G401.6 (cell line): ENCODE results near the gene SERPINB7.
"Not testable (repeated sequence)": the region's sequence is repeated elsewhere in the genome, so short reads cannot be mapped to it uniquely, and the experiment has no call there.

ENCODE experiments used
- FAIRE-seq: peaks from 2 replicates; lab custom pipeline; 2012; peaks lifted over from hg19 to GRCh38; lab: Jason Lieb, UNC

The SERPINB7 gene, protein sequence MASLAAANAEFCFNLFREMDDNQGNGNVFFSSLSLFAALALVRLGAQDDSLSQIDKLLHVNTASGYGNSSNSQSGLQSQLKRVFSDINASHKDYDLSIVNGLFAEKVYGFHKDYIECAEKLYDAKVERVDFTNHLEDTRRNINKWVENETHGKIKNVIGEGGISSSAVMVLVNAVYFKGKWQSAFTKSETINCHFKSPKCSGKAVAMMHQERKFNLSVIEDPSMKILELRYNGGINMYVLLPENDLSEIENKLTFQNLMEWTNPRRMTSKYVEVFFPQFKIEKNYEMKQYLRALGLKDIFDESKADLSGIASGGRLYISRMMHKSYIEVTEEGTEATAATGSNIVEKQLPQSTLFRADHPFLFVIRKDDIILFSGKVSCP

DNA sequence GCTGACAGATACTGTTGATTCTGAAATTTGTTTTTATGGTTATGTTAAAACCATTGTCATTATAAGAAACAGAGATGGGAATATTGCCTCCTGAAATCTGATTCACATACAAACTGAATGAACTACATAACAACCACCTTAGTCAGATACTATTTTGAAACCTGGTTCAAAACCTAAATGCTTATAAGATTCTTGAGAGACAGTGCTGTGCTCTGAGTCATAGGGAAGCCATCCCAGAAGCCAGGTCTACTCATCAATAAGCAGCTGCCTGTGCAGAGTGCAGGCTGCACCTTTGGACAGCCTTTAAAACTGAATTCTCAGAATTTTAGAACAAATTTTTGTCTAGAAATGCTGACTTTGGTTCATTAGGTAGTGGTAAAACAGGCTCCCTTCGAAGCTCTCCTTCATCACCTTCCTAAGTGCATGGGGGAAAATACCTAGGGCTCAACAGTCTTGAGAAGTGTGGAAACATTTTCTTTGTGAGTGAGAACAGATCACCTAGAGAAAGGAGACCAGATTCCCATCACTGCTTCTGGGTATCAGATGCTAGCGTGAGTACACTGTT is at the start of gene SERPINB7:
TSS of gene SERPINB7 (plus strand) at position 253 of the 565 bp plus-strand sequence. CDS start 6,955 bp downstream, outside the sequence.
- FAIRE-seq: no peak

- no peak for FAIRE-seq
Observed at GRCh38 chr18:63725682-63726480, 49.3 kb upstream of the SERPINB7 start.

DNA sequence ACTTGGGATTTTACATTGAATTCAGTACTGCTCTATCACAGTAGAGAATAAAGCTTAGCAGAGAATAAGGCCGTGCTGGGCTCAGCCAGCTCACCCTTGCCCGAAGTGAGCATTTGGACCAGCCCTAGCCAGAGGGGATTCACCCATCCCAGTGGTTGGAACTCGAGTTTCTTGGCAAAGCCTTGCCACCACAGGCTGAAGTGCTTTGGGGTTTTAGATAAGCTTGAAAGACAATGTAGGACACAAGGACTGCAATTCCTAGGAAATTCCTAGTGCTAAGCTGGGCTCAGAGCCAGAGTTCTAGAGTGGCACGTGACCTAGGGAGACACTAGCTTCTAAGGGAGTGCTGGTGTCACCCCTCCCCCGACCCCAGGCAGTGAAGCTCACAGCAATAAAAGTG is 44.4 kb upstream of the SERPINB7 start:
- no peak for FAIRE-seq

DNA sequence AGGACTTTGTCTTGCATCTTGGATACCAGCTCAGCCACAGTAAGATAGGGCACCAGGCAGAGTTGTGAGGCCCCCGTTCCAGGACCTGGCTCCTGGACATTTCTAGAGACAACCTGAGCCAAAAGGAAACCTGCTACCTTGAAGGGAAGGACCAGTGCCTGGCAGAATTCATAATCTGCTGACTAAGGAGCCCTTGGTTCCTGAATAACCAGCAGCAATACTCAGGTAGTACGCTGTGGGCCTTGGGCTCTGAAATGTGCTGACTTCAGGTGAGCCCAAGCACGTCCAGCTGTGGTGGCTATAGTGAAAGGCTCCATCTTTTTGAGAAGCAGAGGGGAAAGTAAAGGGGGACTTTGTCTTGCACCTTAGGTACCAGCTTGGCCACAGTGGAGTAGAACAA is 44.0 kb upstream of the SERPINB7 start:
- FAIRE-seq: no peak

DNA sequence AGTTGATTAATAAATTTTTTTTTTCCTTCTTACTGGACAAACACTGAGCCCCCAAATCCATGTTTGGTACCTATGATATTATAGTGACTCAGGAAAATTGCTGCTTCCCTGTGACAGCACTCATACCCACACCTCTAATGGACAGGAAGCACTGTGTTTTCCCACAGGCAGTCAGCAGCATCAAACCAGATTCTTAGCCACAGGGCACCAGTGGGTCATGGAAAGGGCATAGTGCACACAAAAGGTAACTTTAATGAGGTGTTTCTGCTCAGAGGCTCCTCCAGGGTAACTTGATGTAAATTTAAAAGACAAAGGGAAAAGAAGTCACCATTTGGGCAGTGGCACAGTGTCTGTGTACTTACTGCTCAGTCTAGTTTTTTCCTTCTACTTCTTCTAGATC is 38.3 kb upstream of the SERPINB7 start:
- FAIRE-seq: no peak

DNA sequence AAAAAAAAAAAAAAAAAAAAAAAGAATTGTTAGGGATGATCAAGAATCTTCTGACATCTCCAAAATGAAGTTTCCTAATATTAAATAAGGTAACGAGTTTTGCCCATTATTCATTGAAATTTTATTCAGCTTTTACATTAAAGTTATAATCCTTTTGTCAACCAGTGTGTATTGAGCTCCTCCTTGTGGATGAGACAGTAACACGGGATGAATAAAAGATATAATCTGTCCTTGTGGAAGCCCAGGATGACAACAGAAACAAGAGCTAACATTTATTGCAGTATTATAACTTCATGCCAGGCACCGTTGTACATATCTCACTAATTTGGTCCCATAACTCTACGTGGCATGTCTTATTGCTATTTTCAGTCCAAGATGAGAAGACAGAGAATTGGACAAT is 33.4 kb upstream of the SERPINB7 start:
- no peak for FAIRE-seq

DNA sequence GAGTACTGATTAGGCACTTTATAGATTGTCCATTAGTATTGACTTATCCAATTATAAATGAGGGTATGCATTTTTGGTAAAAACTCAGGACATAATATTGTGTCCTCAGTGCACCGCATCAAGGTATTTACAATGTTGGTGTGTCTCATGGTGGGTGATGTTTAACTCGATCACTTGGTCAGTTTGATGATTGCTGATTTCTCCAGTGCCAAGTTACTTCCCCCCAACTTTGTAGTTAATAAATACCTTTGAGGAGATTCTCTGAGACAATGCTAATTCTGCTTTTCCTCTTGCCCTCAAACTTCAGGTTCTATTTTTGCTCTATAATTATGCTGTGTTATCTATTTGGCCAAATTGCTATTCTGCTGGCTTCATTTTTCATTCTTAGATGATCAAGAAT is 28.2 kb upstream of the SERPINB7 start:
- no peak for FAIRE-seq

GRCh38 chr18:63749489-63749888 is 25.7 kb upstream of the SERPINB7 start:
- no peak for FAIRE-seq

DNA sequence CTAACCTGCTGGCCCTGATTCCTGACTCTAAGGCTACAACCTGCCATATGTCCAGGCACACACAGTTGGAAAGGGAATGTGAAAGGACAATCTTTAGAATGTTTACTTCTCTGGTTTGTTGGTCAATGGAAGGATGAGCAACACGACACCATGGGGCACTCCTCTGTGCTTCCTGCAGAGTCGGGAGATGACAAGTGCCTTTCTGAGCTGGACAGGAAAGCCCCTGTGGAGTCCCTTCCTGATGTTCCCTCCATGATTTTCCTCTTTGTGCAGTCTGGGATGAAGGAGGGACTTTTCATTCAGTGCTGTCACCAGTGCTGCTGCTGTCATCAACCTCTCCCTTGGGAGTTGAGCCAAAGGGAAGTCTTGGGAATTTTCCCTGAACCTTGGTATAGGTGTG is 22.6 kb upstream of the SERPINB7 start:
- no peak for FAIRE-seq

DNA sequence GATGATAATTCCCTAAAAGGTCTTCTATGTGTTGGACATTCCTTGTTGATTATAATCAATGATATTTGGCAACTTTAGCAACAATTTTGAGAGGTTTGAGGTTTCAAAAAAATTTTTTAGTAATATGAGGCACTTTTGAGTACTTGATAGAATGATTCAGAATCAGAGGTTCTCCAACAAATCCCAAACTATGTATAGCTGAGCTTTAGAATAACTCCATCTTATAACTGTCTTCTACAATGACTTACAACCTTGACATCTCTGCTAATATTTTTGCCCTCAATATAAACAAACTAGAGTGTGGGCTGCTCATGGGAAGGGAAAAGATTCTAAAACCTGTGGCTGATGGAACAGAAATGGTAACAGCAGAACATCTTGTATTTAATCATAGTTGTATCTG is 21.5 kb upstream of the SERPINB7 start:
- FAIRE-seq: no peak

DNA sequence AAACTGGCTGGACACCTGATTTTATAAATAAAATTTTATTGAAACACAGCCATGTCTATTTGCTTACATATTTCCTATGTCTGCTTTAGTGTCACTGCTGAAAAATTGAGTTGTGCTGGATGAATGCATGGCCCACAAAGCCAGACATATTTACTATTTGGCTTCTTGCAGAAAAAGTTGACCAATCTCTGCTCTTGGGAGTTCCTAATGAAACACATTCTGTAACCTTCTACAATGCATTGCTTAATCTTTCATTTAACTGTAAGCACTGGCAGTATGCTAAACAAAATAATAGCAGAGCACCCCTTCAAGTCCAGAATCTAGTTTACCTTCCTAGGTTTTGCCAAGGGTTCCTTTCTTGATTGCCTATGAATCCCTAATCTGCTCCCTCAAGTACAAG is 17.7 kb upstream of the SERPINB7 start:
- FAIRE-seq: no peak

DNA sequence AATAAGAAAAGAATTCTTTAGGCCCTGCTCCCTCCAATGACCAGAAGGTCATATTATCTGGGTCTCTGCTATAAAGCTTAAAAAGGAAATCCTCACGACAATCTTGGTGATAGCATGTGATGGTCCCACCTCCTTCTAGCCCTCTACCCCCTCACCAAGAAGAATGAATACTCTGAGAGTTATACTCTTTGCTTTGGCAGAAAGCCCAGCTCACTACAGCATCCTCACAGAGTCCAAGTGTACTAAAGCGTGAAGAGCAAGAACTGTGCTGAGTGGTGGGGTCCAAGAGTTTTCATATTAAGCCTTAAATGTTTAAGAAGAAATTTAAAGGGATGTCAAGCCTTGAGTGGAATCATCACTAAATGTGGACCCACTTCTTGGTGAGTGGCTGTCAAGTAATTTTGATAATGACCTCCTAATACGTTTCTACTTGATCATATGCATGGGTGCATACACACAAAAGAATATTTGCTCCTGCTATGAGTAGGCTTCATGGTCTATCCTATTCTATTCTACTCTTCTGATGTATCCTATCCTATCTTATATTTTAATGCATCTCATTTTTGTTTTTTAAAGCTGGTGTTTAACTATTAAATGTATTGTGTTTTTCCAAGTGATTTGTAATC is 16.5 kb upstream of the SERPINB7 start:
- FAIRE-seq: no peak

- FAIRE-seq: not testable (repeated sequence)
Observed at GRCh38 chr18:63759786-63760185, 15.4 kb upstream of the SERPINB7 start.

DNA sequence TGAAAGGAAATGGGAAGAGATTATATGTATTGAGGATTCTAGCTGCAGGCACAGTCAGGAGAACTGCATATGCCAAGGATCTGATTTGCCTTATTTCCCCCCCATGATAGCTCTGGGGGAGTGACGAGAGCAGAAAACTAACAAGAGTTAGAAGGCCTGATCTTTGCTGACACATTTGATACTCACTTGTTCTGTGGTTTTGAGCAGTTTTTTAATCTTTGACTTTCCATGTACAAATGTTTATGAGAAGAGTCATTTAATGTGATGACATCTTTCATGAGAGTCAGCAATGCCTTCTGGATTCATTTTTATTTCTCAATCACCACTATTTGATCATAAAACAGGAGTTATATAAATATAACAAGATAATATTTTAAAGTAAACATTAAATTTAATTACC is 12.7 kb upstream of the SERPINB7 start:
- FAIRE-seq: no peak

DNA sequence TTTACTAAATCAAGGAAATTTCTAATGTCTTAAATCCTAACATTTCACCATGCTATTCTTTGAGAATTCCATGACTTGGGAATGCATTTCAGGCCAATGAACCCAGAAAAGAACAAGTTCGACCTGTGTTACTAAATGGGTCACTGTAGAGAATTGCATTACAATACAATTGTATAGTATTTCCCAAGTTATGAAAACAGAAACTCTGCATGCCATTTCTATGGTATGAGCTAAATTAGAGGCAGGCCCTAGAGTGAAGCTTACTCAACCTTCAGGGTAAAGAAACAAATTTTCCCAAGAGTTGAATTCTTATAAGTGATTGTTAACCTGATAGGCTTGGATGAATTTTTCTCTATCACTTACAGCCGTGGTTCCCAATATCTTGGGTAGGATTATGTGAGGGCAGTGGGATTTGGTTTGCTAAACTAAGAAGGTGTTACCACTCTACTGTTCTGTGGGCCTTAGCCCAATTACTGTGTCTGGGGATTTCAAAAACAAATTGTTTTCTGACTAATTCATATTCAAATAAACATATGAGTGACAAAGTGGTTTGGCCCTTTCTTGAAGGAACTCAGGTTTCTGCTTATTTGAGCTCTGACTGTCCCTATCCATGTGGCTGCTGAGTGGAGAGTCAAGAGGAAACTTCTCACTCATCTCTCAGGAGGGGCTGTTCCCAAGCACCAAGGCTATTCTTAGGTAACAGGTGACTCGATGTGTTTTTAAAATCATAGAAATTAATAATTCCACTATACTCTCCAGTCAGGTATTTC is 11.2 kb upstream of the SERPINB7 start:
- FAIRE-seq: no peak

- no peak for FAIRE-seq
Observed at GRCh38 chr18:63765837-63766236, 9.4 kb upstream of the SERPINB7 start.

GRCh38 chr18:63773551-63773950 is 1.7 kb upstream of the SERPINB7 start:
- no peak for FAIRE-seq

DNA sequence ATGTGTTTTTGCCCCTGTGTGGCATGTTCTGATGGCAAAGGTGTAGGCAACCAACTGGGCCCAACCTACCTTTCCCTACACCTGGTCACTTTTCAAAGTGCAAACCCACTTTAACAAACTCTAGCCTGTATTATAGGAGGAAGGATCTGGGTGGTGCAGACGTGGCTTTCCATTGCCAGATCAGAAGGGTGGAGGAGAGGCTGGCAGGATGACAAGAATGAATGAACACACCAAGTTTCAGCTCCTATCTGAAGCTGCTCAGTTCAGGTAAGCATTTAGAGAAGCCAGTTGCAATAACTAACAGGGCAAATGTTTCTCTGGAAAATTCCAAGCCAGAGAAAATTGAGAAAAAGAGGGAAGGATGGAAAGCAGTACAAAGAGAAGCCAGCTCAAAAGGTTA is 707 bp upstream of the SERPINB7 start:
- FAIRE-seq: no peak

GRCh38 chr18:63779386-63779785 is 4.2 kb downstream of the SERPINB7 start:
- FAIRE-seq: no peak

GRCh38 chr18:63783394-63783793 is 8.2 kb downstream of the SERPINB7 start:
- FAIRE-seq: no peak

DNA sequence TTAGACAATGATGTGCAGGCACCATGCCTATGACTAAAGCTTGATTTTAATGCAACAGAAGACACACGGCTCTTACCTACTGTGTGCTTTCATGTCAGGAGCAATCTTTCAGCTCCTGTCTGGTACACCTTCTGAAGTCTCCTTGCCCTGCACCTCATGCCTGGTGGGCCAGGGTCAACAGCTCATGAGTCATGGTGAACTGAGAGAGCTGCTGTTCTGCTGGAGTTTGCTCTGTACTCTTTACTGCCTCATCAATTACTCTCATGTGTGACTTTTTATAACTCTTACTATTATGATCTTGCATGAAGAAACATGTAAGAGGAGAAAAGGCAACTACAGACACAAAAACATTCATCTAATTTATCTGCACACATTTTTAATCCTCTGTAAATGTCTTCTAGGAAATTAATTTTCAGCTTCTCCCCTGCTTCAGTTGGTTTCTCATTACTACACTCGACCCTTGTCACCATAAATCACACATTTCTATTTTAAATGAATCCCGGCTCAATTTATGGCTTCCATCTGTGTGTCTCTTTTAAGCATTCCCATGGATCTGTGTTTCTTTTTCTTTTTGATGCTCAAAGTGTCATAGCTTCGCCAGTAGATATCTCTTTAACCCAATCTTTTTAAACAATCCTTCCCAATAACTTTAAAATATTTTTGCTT is 9.7 kb downstream of the SERPINB7 start:
- no peak for FAIRE-seq

DNA sequence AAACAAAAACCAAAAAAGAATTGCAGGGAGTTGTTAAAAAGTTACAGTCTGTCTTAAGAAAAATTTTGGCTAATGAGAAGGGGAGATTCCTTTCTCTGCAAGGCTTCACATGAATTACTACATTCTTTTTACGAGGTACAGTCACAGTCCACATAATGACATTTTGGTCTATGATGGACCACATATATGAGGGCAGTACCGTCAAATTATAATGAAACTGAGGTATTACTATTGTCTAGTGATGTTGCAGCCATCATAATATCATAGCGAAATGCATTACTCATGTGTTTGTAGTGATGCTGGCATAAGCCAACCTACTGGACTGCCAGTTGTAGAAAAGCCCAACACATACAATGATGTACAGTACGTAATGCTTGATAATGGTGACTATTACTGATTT is 12.5 kb downstream of the SERPINB7 start:
- FAIRE-seq: no peak
